Neuronal stem cell (in vitro differentiated cells): ENCODE results near the gene ADGRV1.

Experiments
- DNase-seq: peaks from one replicate; pipeline ENCODE4 v3.0.0-alpha.2; 2013; ENCODE audit warnings: low spot score
- H2AFZ ChIP-seq: one replicate; pipeline ENCODE4 v1.6.1; 2013; ENCODE audit warnings: mild to moderate bottlenecking, low read length, inconsistent platforms
- H2AK5ac ChIP-seq: 2 replicates; pipeline ENCODE4 v1.6.1; 2013; ENCODE audit warnings: low read depth, mild to moderate bottlenecking, inconsistent platforms, low read length, moderate library complexity, mixed read lengths
- H2BK120ac ChIP-seq: 2 replicates; pipeline ENCODE4 v1.6.1; 2013; ENCODE audit warnings: low read depth, mild to moderate bottlenecking, inconsistent platforms, low read length, moderate library complexity, mixed read lengths
- H2BK12ac ChIP-seq: one replicate; pipeline ENCODE4 v1.6.1; 2013; ENCODE audit warnings: low read length, inconsistent platforms
- H2BK15ac ChIP-seq: 2 replicates; pipeline ENCODE4 v1.6.1; 2013; ENCODE audit warnings: mild to moderate bottlenecking, low read length, inconsistent platforms, mixed read lengths
- H2BK5ac ChIP-seq: one replicate; pipeline ENCODE4 v1.6.1; 2013; ENCODE audit warnings: inconsistent platforms, mild to moderate bottlenecking, low read length, moderate library complexity
- H3K14ac ChIP-seq: one replicate; pipeline ENCODE4 v1.6.1; 2013; ENCODE audit warnings: low read length, inconsistent platforms
- H3K18ac ChIP-seq: 2 replicates; pipeline ENCODE4 v1.6.1; 2013; ENCODE audit warnings: low read length, inconsistent platforms
- H3K23ac ChIP-seq: 2 replicates; pipeline ENCODE4 v1.6.1; 2013; ENCODE audit warnings: low read depth, mild to moderate bottlenecking, mixed read lengths, low read length, inconsistent platforms; ENCODE audit not compliant: poor library complexity
- H3K27ac ChIP-seq: replicated peaks from 3 replicates; pipeline ENCODE4 v1.5.1; 2013; ENCODE audit warnings: low read length, inconsistent platforms
- H3K27me3 ChIP-seq, 3 experiments: 2 replicates each; pipeline ENCODE4 v1.6.1; 2013; ENCODE audit warnings: low read length in 3 of 3, mild to moderate bottlenecking in 2 of 3, inconsistent platforms in 1 of 3, low read depth in 1 of 3, mixed read lengths in 1 of 3, moderate library complexity in 1 of 3; ENCODE audit not compliant: control insufficient read depth in 3 of 3, insufficient read depth in 3 of 3
- H3K36me3 ChIP-seq, 2 donors: replicated peaks in 1 of 2; 2 replicates each; pipeline ENCODE4 v1.6.1; 2013; ENCODE audit warnings: low read length in 2 of 2; ENCODE audit not compliant: control insufficient read depth in 2 of 2, insufficient read depth in 2 of 2
- H3K4ac ChIP-seq: 2 replicates; pipeline ENCODE4 v1.6.1; 2013; ENCODE audit warnings: inconsistent platforms, mild to moderate bottlenecking, low read length, moderate library complexity
- H3K4me1 ChIP-seq, 2 donors: 1 replicate in 1 of 2; 2 replicates in 1 of 2; pipeline ENCODE4 v1.6.1; 2013; ENCODE audit warnings: low read length in 2 of 2, low read depth in 1 of 2; ENCODE audit not compliant: control insufficient read depth in 2 of 2, insufficient read depth in 1 of 2
- H3K4me2 ChIP-seq: one replicate; pipeline ENCODE4 v1.6.1; 2013; ENCODE audit warnings: mild to moderate bottlenecking, low read length, inconsistent platforms; ENCODE audit not compliant: insufficient read depth, poor library complexity, severe bottlenecking
- H3K4me3 ChIP-seq, 2 donors: 2 replicates each; pipeline ENCODE4 v1.5.1; 2013; ENCODE audit warnings: low read length in 2 of 2, mild to moderate bottlenecking in 2 of 2, inconsistent platforms in 1 of 2, moderate library complexity in 1 of 2
- H3K79me1 ChIP-seq: one replicate; pipeline ENCODE4 v1.6.1; 2013; ENCODE audit warnings: low read depth, mild to moderate bottlenecking, inconsistent platforms, low read length, moderate library complexity
- H3K9ac ChIP-seq: one replicate; pipeline ENCODE4 v1.6.1; 2013; ENCODE audit warnings: mild to moderate bottlenecking, low read depth, low read length, inconsistent platforms; ENCODE audit not compliant: poor library complexity
- H3K9me3 ChIP-seq, 2 donors: replicated peaks in 1 of 2; 2 replicates each; pipeline versions ENCODE3 to v1.6.1; 2013; ENCODE audit warnings: low read length in 2 of 2, mild to moderate bottlenecking in 2 of 2, inconsistent platforms in 1 of 2, low read depth in 1 of 2, mixed read lengths in 1 of 2, moderate library complexity in 1 of 2; ENCODE audit not compliant: control insufficient read depth in 2 of 2, insufficient read depth in 1 of 2
- H4K8ac ChIP-seq: one replicate; pipeline ENCODE4 v1.6.1; 2013; ENCODE audit warnings: low read depth, mild to moderate bottlenecking, inconsistent platforms, low read length, moderate library complexity
- H4K91ac ChIP-seq: one replicate; pipeline ENCODE4 v1.6.1; 2013; ENCODE audit warnings: low read length, low read depth, mild to moderate bottlenecking, inconsistent platforms; ENCODE audit not compliant: poor library complexity
- WGBS, 2 donors: extraction: QIAGEN DNeasy Blood & Tissue Kit; methylation state at CpG; one replicate each; pipeline ENCODE4 v1.1.7; 2013; ENCODE audit warnings: missing lambda C conversion rate in 2 of 2, mixed read lengths in 1 of 2; ENCODE audit not compliant: insufficient read length in 2 of 2, insufficient replicate concordance in 1 of 2; ENCODE audit errors: extremely low coverage in 2 of 2; 5-methylcytosine and 5-hydroxymethylcytosine counted together

Gene ADGRV1

DNA sequence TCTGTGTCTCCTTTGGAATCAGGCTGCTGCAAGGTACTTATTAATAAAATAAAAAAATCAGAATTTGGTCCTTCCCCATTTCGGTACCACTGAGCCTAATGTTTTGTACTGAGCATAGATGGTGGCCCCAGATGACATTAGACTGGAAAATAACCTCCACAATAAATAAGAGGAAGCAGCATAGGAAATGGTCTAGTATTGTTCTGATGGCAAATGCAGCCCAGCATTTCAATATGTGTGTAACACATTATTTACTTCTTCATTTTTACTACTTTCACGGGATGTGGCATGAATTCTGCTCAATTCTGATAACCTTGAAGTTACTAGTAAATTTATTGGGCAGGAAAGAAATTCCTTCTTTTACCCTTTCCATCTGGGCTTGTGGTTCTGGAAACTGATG, 295.6 kb downstream of the ADGRV1 start:
- H4K8ac ChIP-seq: no peak overlapping the region
- H3K4me3 ChIP-seq: no peak overlapping the region
- no peaks in the 10 kb centered on the region for H3K9me3 ChIP-seq
- H3K36me3 ChIP-seq: peaks cover 0 to 41% of the 10 kb centered on the region in 2 donors
- no peak overlapping the region for H2BK12ac ChIP-seq
- no peak overlapping the region for H3K18ac ChIP-seq
- no peak overlapping the region for H3K9ac ChIP-seq
- no peak overlapping the region for H2AFZ ChIP-seq
- no peak overlapping the region for H2BK5ac ChIP-seq
- no peak overlapping the region for H4K91ac ChIP-seq
- H3K23ac ChIP-seq: no peak overlapping the region
- no peak overlapping the region for H3K27ac ChIP-seq
- WGBS, 2 donors: no CpG with 5 or more reads among the region's 2 CpGs
- no peak overlapping the region for H3K4me2 ChIP-seq
- DNase-seq: no peak
- no peak overlapping the region for H2AK5ac ChIP-seq
- no peaks in the 10 kb centered on the region for H3K27me3 ChIP-seq
- H2BK120ac ChIP-seq: no peak overlapping the region
- H3K14ac ChIP-seq: no peak overlapping the region
- no peaks in the 10 kb centered on the region for H3K79me1 ChIP-seq
- peaks cover 0 to 7% of the 10 kb centered on the region in 2 donors for H3K4me1 ChIP-seq
- H2BK15ac ChIP-seq: no peak overlapping the region
- no peak overlapping the region for H3K4ac ChIP-seq

DNA sequence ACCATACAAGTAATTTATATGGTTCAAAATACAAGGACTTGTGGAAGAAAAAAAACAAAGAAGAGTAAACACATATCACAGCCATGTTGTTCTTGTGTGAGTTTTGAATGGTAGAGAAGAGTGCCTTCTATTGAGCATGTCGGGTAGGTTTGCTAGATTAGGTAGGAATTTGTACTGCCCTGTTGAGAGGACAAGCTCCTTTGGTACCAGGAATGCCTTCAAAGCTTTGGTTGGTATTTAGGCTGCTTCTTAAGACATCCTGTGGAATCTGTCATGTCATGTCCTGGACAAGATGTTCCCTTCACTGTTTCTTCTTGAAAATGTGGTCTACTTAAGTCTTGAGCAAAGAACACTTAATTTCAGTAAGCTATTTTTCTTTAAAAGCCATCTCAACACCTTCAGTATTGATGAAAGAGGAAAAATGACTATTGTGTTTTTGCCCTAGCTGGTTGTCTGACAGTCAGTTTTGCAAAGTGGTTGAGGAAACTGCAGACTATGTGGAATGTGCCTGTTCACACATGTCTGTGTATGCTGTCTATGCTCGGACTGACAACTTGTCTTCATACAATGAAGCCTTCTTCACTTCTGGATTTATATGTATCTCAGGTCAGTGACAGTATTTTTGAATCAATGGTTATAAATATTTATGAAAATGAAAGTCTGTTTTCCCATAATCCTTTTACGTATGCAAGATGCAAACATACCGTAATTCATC, 296.9 kb downstream of the ADGRV1 start:
- peaks cover 0 to 7% of the 10 kb centered on the region in 2 donors for H3K4me1 ChIP-seq
- no peak overlapping the region for H3K23ac ChIP-seq
- no peak overlapping the region for H2AFZ ChIP-seq
- no peak overlapping the region for H2AK5ac ChIP-seq
- no peak overlapping the region for H4K8ac ChIP-seq
- no CpG with 5 or more reads among the region's 4 CpGs for WGBS, 2 donors
- no peaks in the 10 kb centered on the region for H3K79me1 ChIP-seq
- no peaks in the 10 kb centered on the region for H3K27me3 ChIP-seq
- DNase-seq: no peak
- H3K9me3 ChIP-seq: no peaks in the 10 kb centered on the region
- H4K91ac ChIP-seq: no peak overlapping the region
- no peak overlapping the region for H3K9ac ChIP-seq
- H2BK15ac ChIP-seq: no peak overlapping the region
- H2BK5ac ChIP-seq: no peak overlapping the region
- H3K27ac ChIP-seq: no peak overlapping the region
- H2BK12ac ChIP-seq: no peak overlapping the region
- H3K18ac ChIP-seq: no peak overlapping the region
- peaks cover 0 to 37% of the 10 kb centered on the region in 2 donors for H3K36me3 ChIP-seq
- no peak overlapping the region for H2BK120ac ChIP-seq
- H3K4ac ChIP-seq: no peak overlapping the region
- no peak overlapping the region for H3K14ac ChIP-seq
- H3K4me2 ChIP-seq: no peak overlapping the region
- H3K4me3 ChIP-seq: no peak overlapping the region

DNA sequence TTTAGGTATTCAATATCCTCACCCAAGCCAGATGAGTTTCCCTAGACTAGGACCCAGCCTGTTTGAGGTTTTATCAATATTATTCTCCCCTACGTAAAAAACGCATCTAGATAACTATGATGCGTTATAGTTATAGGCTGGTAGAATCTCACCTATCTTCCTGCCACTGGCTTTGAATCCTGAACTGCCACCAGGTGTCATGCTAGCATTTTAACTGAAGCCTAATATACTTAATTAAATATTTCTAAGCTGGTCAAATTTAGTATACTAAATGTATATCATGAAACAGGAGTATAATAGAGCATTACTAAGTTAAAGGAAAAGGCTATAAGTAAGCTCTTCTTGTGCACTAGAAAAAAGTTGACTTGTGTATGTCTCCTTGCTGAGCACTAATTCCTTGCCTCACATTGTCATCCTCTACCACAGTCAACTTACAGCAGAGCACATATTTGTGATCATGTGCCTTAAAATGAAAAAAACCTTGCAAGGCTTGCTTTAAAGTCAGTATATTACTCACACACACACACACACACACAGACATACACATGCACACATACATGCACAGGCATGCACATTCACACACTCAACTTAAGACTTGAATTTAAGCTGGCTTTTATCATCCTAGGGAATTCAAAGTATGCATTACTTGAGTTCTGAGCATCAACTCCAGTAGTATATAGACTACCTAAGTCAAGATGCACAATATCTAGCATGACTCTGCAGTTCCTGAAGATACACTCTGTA, 303.4 kb downstream of the ADGRV1 start:
- Histone ChIP-seq H3K23ac (no peak overlapping the region), H3K79me1 (no peaks in the 10 kb centered on the region), H4K8ac (no peak overlapping the region), H2AK5ac (no peak overlapping the region), H3K27ac (no peak overlapping the region), H3K9me3 (no peaks in the 10 kb centered on the region), H3K36me3 (peaks cover 0 to 9% of the 10 kb centered on the region in 2 donors), H3K4me3 (no peak overlapping the region), H4K91ac (no peak overlapping the region), H3K14ac (no peak overlapping the region), H3K9ac (no peak overlapping the region), H3K4me2 (no peak overlapping the region), H2BK120ac (no peak overlapping the region), H3K18ac (no peak overlapping the region), H3K4ac (no peak overlapping the region), H3K27me3 (no peaks in the 10 kb centered on the region), H2AFZ (no peak overlapping the region), H2BK12ac (no peak overlapping the region), H2BK5ac (no peak overlapping the region), H3K4me1 (no peaks in the 10 kb centered on the region), H2BK15ac (no peak overlapping the region)
- WGBS, 2 donors: no CpG with 5 or more reads among the region's 3 CpGs
- DNase-seq: no peak

DNA sequence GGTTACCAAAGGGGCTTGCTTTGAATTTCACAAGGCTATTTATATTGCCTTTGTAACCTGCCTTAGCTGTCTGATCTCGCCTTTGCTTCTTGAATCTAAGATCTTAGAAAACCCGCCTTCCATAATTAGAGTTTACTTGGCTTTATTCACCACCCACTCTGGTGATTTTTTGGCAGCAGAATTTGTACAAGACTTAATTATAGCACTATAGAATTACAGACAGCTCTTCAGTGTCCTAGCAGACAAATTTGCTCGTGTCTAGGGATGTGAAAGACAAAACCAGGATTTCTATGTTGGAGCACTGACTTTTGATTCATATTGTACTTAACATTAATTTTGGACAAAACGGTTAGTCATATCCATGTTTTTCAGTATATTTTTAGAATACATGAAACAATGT, 306.6 kb downstream of the ADGRV1 start:
- peaks cover 0 to 17% of the 10 kb centered on the region in 2 donors for H3K36me3 ChIP-seq
- no peak overlapping the region for H2AFZ ChIP-seq
- H3K27me3 ChIP-seq: no peaks in the 10 kb centered on the region
- WGBS, 2 donors: no CpG with 5 or more reads among the region's 4 CpGs
- no peak overlapping the region for H3K14ac ChIP-seq
- no peak overlapping the region for H2BK5ac ChIP-seq
- H2AK5ac ChIP-seq: no peak overlapping the region
- no peak overlapping the region for H2BK120ac ChIP-seq
- no peak overlapping the region for H3K23ac ChIP-seq
- no peak overlapping the region for H3K4me3 ChIP-seq
- no peak overlapping the region for H2BK15ac ChIP-seq
- no peak overlapping the region for H3K4ac ChIP-seq
- no peak overlapping the region for H4K8ac ChIP-seq
- DNase-seq: no peak
- H4K91ac ChIP-seq: no peak overlapping the region
- no peaks in the 10 kb centered on the region for H3K9me3 ChIP-seq
- no peaks in the 10 kb centered on the region for H3K79me1 ChIP-seq
- no peak overlapping the region for H3K9ac ChIP-seq
- H3K4me2 ChIP-seq: no peak overlapping the region
- H3K27ac ChIP-seq: no peak overlapping the region
- H2BK12ac ChIP-seq: no peak overlapping the region
- H3K18ac ChIP-seq: no peak overlapping the region
- H3K4me1 ChIP-seq: no peaks in the 10 kb centered on the region
